C4-2B (cell line): ENCODE results near the gene NECAB2.
A peak's percentile ranks its signal among the peaks of the same experiment; 100 is the strongest.

Experiments
- H3K27ac ChIP-seq: fragments of 450-650 bp; 2 replicates; pipeline ENCODE4 v1.5.1; 2017
- CTCF ChIP-seq: fragments of 450-650 bp; conservative IDR thresholded peaks from 2 replicates; pipeline ENCODE4 v1.5.1; 2017; ENCODE audit warnings: mild to moderate bottlenecking
- ZFX ChIP-seq: fragments of 450-650 bp; IDR thresholded peaks from 2 replicates; pipeline ENCODE4 v1.6.1; 2017

The NECAB2 gene

GRCh38 chr16:84040823-84041820 is 73.1 kb downstream of the NECAB2 start:
- TF ChIP-seq CTCF (no peak), ZFX (no peak)
- no peak overlapping the region for H3K27ac ChIP-seq

- TF ChIP-seq CTCF (no peak), ZFX (no peak)
These were observed 73.8 kb downstream of the NECAB2 start for GRCh38 chr16:84041881-84042280.

GRCh38 chr16:84042308-84042878 is 74.3 kb downstream of the NECAB2 start, which contains the start of gene SLC38A8:
Gene SLC38A8 (minus strand): TSS chr16:84042795. CDS start chr16:84042157, 638 bp downstream.
- no peak for TF ChIP-seq CTCF
- no peak for TF ChIP-seq ZFX
- no peak within 1 kb of the TSS for H3K27ac ChIP-seq

More at GRCh38 chr16:84041881-84042280, 73.8 kb downstream of the NECAB2 start:
- H3K27ac ChIP-seq = no peak overlapping the region

GRCh38 chr16:84042879-84043485 is 74.9 kb downstream of the NECAB2 start:
- TF ChIP-seq CTCF = no peak
- TF ChIP-seq ZFX = no peak
- no peak overlapping the region for H3K27ac ChIP-seq

GRCh38 chr16:84043486-84044117 is 75.6 kb downstream of the NECAB2 start:
- no peak overlapping the region for H3K27ac ChIP-seq
- TF ChIP-seq CTCF = no peak
- no peak for TF ChIP-seq ZFX

GRCh38 chr16:84044118-84044488 is 76.1 kb downstream of the NECAB2 start:
- TF ChIP-seq ZFX = no peak
- TF ChIP-seq CTCF = peak; percentile 50
- H3K27ac ChIP-seq = no peak overlapping the region
